Measurements from ENCODE around the gene AFF3.

The AFF3 gene

GRCh38 chr2:100077456-100077855 is 64.9 kb downstream of the AFF3 start:
- H3K27me3 ChIP-seq (ENCODE audit: control insufficient read depth, insufficient read depth, low read length) = no peaks in the 10 kb centered on the region
- no peak overlapping the region for H3K9ac ChIP-seq (ENCODE audit: low read depth, low read length)
- no peak overlapping the region for H3K4me3 ChIP-seq (ENCODE audit: low read depth, low read length)
- H3K36me3 ChIP-seq (ENCODE audit: control insufficient read depth, insufficient read depth, low read length) = no peaks in the 10 kb centered on the region
- no peaks in the 10 kb centered on the region for H3K9me3 ChIP-seq (ENCODE audit: control insufficient read depth, insufficient read depth, low read length)
- H3K4me1 ChIP-seq (ENCODE audit: control insufficient read depth, insufficient read depth, low read length) = no peaks in the 10 kb centered on the region

GRCh38 chr2:100075532-100075931 is 66.9 kb downstream of the AFF3 start:
- no peaks in the 10 kb centered on the region for H3K9me3 ChIP-seq (ENCODE audit: control insufficient read depth, insufficient read depth, low read length)
- no peak overlapping the region for H3K4me3 ChIP-seq (ENCODE audit: low read depth, low read length)
- H3K36me3 ChIP-seq (ENCODE audit: control insufficient read depth, insufficient read depth, low read length) = no peaks in the 10 kb centered on the region
- no peaks in the 10 kb centered on the region for H3K27me3 ChIP-seq (ENCODE audit: control insufficient read depth, insufficient read depth, low read length)
- H3K9ac ChIP-seq (ENCODE audit: low read depth, low read length) = no peak overlapping the region
- H3K4me1 ChIP-seq (ENCODE audit: control insufficient read depth, insufficient read depth, low read length) = no peaks in the 10 kb centered on the region

- H3K36me3 ChIP-seq (ENCODE audit: control insufficient read depth, insufficient read depth, low read length) = no peaks in the 10 kb centered on the region
- no peaks in the 10 kb centered on the region for H3K4me1 ChIP-seq (ENCODE audit: control insufficient read depth, insufficient read depth, low read length)
- H3K9me3 ChIP-seq (ENCODE audit: control insufficient read depth, insufficient read depth, low read length) = no peaks in the 10 kb centered on the region
- H3K9ac ChIP-seq (ENCODE audit: low read depth, low read length) = no peak overlapping the region
- no peak overlapping the region for H3K4me3 ChIP-seq (ENCODE audit: low read depth, low read length)
- no peaks in the 10 kb centered on the region for H3K27me3 ChIP-seq (ENCODE audit: control insufficient read depth, insufficient read depth, low read length)
Observed at GRCh38 chr2:100073110-100073509, 69.3 kb downstream of the AFF3 start.

GRCh38 chr2:100072503-100072902 is 69.9 kb downstream of the AFF3 start:
- Histone ChIP-seq H3K27me3 (ENCODE audit: control insufficient read depth, insufficient read depth, low read length) (no peaks in the 10 kb centered on the region), H3K9ac (ENCODE audit: low read depth, low read length) (no peak overlapping the region), H3K9me3 (ENCODE audit: control insufficient read depth, insufficient read depth, low read length) (no peaks in the 10 kb centered on the region), H3K36me3 (ENCODE audit: control insufficient read depth, insufficient read depth, low read length) (no peaks in the 10 kb centered on the region), H3K4me1 (ENCODE audit: control insufficient read depth, insufficient read depth, low read length) (no peaks in the 10 kb centered on the region), H3K4me3 (ENCODE audit: low read depth, low read length) (no peak overlapping the region)

- Histone ChIP-seq H3K4me1 (ENCODE audit: control insufficient read depth, insufficient read depth, low read length) (no peaks in the 10 kb centered on the region), H3K9me3 (ENCODE audit: control insufficient read depth, insufficient read depth, low read length) (no peaks in the 10 kb centered on the region), H3K27me3 (ENCODE audit: control insufficient read depth, insufficient read depth, low read length) (no peaks in the 10 kb centered on the region), H3K9ac (ENCODE audit: low read depth, low read length) (no peak overlapping the region), H3K4me3 (ENCODE audit: low read depth, low read length) (no peak overlapping the region), H3K36me3 (ENCODE audit: control insufficient read depth, insufficient read depth, low read length) (no peaks in the 10 kb centered on the region)
Observed at GRCh38 chr2:100071335-100072043, 70.9 kb downstream of the AFF3 start.

- H3K36me3 ChIP-seq (ENCODE audit: control insufficient read depth, insufficient read depth, low read length) = no peaks in the 10 kb centered on the region
- H3K4me1 ChIP-seq (ENCODE audit: control insufficient read depth, insufficient read depth, low read length) = no peaks in the 10 kb centered on the region
- H3K27me3 ChIP-seq (ENCODE audit: control insufficient read depth, insufficient read depth, low read length) = no peaks in the 10 kb centered on the region
- no peaks in the 10 kb centered on the region for H3K9me3 ChIP-seq (ENCODE audit: control insufficient read depth, insufficient read depth, low read length)
- H3K4me3 ChIP-seq (ENCODE audit: low read depth, low read length) = no peak overlapping the region
- no peak overlapping the region for H3K9ac ChIP-seq (ENCODE audit: low read depth, low read length)
Observed at GRCh38 chr2:100070078-100070477, 72.3 kb downstream of the AFF3 start.

- no peaks in the 10 kb centered on the region for H3K27me3 ChIP-seq (ENCODE audit: control insufficient read depth, insufficient read depth, low read length)
- H3K4me1 ChIP-seq (ENCODE audit: control insufficient read depth, insufficient read depth, low read length) = no peaks in the 10 kb centered on the region
- no peaks in the 10 kb centered on the region for H3K36me3 ChIP-seq (ENCODE audit: control insufficient read depth, insufficient read depth, low read length)
- H3K9ac ChIP-seq (ENCODE audit: low read depth, low read length) = no peak overlapping the region
- H3K4me3 ChIP-seq (ENCODE audit: low read depth, low read length) = no peak overlapping the region
- H3K9me3 ChIP-seq (ENCODE audit: control insufficient read depth, insufficient read depth, low read length) = no peaks in the 10 kb centered on the region
Observed at GRCh38 chr2:100068395-100068794, 74.0 kb downstream of the AFF3 start.

GRCh38 chr2:100067784-100068183 is 74.6 kb downstream of the AFF3 start:
- Histone ChIP-seq H3K4me1 (ENCODE audit: control insufficient read depth, insufficient read depth, low read length) (no peaks in the 10 kb centered on the region), H3K9me3 (ENCODE audit: control insufficient read depth, insufficient read depth, low read length) (no peaks in the 10 kb centered on the region), H3K27me3 (ENCODE audit: control insufficient read depth, insufficient read depth, low read length) (no peaks in the 10 kb centered on the region), H3K9ac (ENCODE audit: low read depth, low read length) (no peak overlapping the region), H3K36me3 (ENCODE audit: control insufficient read depth, insufficient read depth, low read length) (no peaks in the 10 kb centered on the region), H3K4me3 (ENCODE audit: low read depth, low read length) (no peak overlapping the region)

- no peaks in the 10 kb centered on the region for H3K4me1 ChIP-seq (ENCODE audit: control insufficient read depth, insufficient read depth, low read length)
- H3K27me3 ChIP-seq (ENCODE audit: control insufficient read depth, insufficient read depth, low read length) = no peaks in the 10 kb centered on the region
- no peaks in the 10 kb centered on the region for H3K36me3 ChIP-seq (ENCODE audit: control insufficient read depth, insufficient read depth, low read length)
- no peak overlapping the region for H3K4me3 ChIP-seq (ENCODE audit: low read depth, low read length)
- H3K9me3 ChIP-seq (ENCODE audit: control insufficient read depth, insufficient read depth, low read length) = no peaks in the 10 kb centered on the region
- no peak overlapping the region for H3K9ac ChIP-seq (ENCODE audit: low read depth, low read length)
Observed at GRCh38 chr2:100066856-100067255, 75.5 kb downstream of the AFF3 start.

- no peaks in the 10 kb centered on the region for H3K4me1 ChIP-seq (ENCODE audit: control insufficient read depth, insufficient read depth, low read length)
- no peaks in the 10 kb centered on the region for H3K36me3 ChIP-seq (ENCODE audit: control insufficient read depth, insufficient read depth, low read length)
- H3K4me3 ChIP-seq (ENCODE audit: low read depth, low read length) = no peak overlapping the region
- H3K9me3 ChIP-seq (ENCODE audit: control insufficient read depth, insufficient read depth, low read length) = no peaks in the 10 kb centered on the region
- H3K27me3 ChIP-seq (ENCODE audit: control insufficient read depth, insufficient read depth, low read length) = no peaks in the 10 kb centered on the region
- no peak overlapping the region for H3K9ac ChIP-seq (ENCODE audit: low read depth, low read length)
Observed at GRCh38 chr2:100066246-100066645, 76.1 kb downstream of the AFF3 start.

GRCh38 chr2:100064592-100065428 is 77.6 kb downstream of the AFF3 start:
- Histone ChIP-seq H3K9ac (ENCODE audit: low read depth, low read length) (no peak overlapping the region), H3K9me3 (ENCODE audit: control insufficient read depth, insufficient read depth, low read length) (no peaks in the 10 kb centered on the region), H3K4me1 (ENCODE audit: control insufficient read depth, insufficient read depth, low read length) (no peaks in the 10 kb centered on the region), H3K36me3 (ENCODE audit: control insufficient read depth, insufficient read depth, low read length) (no peaks in the 10 kb centered on the region), H3K27me3 (ENCODE audit: control insufficient read depth, insufficient read depth, low read length) (no peaks in the 10 kb centered on the region), H3K4me3 (ENCODE audit: low read depth, low read length) (no peak overlapping the region)

- Histone ChIP-seq H3K4me1 (ENCODE audit: control insufficient read depth, insufficient read depth, low read length) (no peaks in the 10 kb centered on the region), H3K36me3 (ENCODE audit: control insufficient read depth, insufficient read depth, low read length) (no peaks in the 10 kb centered on the region), H3K9me3 (ENCODE audit: control insufficient read depth, insufficient read depth, low read length) (no peaks in the 10 kb centered on the region), H3K9ac (ENCODE audit: low read depth, low read length) (no peak overlapping the region), H3K4me3 (ENCODE audit: low read depth, low read length) (no peak overlapping the region), H3K27me3 (ENCODE audit: control insufficient read depth, insufficient read depth, low read length) (no peaks in the 10 kb centered on the region)
Observed at GRCh38 chr2:100064165-100064564, 78.2 kb downstream of the AFF3 start.
